ENCODE data around the gene ARFGAP2. TPM values are rescaled to one million over a fixed set of nuclear protein-coding genes. Genes with fewer than 3 reads are reported as not detected.

ARFGAP2 gene
- total RNA-seq, 1 experiment from 2014 or later = 78.0 TPM

DNA sequence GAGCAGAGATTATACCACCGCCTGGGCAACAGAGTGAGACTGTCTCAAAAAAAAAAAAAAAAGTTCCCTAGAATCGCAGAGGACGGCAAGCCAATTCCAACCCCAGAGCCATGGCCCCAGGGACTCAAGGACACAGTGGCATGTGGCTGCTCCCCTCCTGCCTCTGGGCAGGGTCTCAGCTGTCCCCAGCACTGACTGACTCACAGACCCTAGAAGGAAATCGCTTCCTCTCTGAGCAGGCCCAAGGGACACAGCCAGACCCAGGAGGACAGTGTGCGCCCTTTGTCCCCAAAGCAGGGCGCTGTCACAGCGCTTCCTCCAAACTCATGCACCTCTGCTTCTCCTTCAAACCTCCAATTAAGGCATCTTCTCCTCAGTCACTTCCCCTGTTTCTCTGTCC lies 7.3 kb upstream of the ARFGAP2 start:
- peaks cover 21% of the 10 kb centered on the region for H3K36me3 Mint-ChIP-seq (ENCODE audit: insufficient read depth, unreplicated experiment)
- no peak for DNase-seq (ENCODE audit: unreplicated experiment)
- no peaks in the 10 kb centered on the region for H3K9me3 Mint-ChIP-seq (ENCODE audit: unreplicated experiment)
- no peak overlapping the region for H3K4me3 Mint-ChIP-seq (ENCODE audit: unreplicated experiment)
- no peaks in the 10 kb centered on the region for H3K27me3 Mint-ChIP-seq (ENCODE audit: insufficient read depth, unreplicated experiment)
- BruUV-seq (replicated peaks) = TSS peak; percentile 18
- TF ChIP-seq, protein P1, sequence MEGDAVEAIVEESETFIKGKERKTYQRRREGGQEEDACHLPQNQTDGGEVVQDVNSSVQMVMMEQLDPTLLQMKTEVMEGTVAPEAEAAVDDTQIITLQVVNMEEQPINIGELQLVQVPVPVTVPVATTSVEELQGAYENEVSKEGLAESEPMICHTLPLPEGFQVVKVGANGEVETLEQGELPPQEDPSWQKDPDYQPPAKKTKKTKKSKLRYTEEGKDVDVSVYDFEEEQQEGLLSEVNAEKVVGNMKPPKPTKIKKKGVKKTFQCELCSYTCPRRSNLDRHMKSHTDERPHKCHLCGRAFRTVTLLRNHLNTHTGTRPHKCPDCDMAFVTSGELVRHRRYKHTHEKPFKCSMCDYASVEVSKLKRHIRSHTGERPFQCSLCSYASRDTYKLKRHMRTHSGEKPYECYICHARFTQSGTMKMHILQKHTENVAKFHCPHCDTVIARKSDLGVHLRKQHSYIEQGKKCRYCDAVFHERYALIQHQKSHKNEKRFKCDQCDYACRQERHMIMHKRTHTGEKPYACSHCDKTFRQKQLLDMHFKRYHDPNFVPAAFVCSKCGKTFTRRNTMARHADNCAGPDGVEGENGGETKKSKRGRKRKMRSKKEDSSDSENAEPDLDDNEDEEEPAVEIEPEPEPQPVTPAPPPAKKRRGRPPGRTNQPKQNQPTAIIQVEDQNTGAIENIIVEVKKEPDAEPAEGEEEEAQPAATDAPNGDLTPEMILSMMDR (IDR thresholded peaks at IDR 0.05; ENCODE audit: unreplicated experiment) = no peak
- CTCF ChIA-PET = interaction anchor here (0.7 to 2.1 kb wide), 4 partner anchors 27 to 65 kb away, joined by 3 to 11 read pairs (median 6); partner anchors contain the start of genes ACP2 and DDB2
- POLR2A ChIA-PET = interaction anchor here (0.8 to 6.4 kb wide), 6 partner anchors 8 to 34 kb away, joined by 3 to 199 read pairs (median 6); partner anchors contain the start of genes ARFGAP2 and DDB2
- intact Hi-C loops (cut with micrococcal nuclease) = loop anchor here (2.0 kb wide), 1 partner anchor 31 kb away; the partner anchor contains the start of gene DDB2
- H3K27ac Mint-ChIP-seq (ENCODE audit: low read depth, unreplicated experiment) = peak overlapping the region; percentile 51
- H3K4me1 Mint-ChIP-seq (ENCODE audit: insufficient read depth, unreplicated experiment) = peaks cover 6% of the 10 kb centered on the region

DNA sequence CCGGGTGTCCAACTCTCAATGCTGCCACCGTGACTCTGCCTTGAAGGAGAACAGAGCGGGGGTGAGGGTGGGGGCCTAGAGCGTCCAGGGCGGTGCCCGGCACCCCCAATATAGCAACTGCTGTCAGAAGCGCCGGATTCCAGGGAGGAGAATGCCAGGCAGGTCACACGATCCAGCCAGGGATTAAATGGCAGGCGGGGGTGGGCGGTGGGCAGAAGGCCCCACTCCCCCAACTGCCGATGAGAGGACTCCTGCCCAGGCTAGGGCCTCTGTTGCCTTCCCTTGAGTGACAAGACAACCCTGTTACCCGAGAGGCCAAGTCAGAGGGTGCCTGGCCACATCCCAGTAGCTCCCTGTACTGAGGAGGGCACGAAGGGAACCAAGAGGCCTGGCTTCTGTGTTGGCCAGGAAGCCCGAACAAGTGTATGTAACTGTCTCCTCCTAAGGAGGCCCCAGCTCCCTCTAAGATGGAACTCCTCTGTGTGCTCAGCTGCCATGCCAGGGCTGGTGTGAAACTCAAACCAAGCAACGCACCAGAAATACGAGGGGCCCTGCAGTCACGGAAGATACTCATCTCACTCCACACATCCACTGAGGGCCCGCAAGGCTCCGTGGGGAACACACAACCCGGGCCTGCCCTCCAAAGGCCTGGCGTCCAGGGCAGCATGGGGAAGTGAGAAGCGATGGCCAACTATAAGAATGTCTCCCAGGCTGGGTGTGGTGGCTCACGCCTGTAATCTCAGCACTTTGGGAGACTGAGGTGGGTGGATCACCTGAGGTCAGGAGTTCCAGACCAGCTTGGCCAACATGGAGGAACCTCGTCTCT lies 6.6 kb upstream of the ARFGAP2 start:
- CTCF ChIA-PET = interaction anchor here (0.7 to 1.9 kb wide), 4 partner anchors 20 to 65 kb away, joined by 3 to 6 read pairs (median 4); partner anchors contain the start of genes ACP2 and DDB2
- Mint-ChIP-seq H3K4me1 (ENCODE audit: insufficient read depth, unreplicated experiment) (peaks cover 5% of the 10 kb centered on the region), H3K9me3 (ENCODE audit: unreplicated experiment) (no peaks in the 10 kb centered on the region), H3K4me3 (ENCODE audit: unreplicated experiment) (peak overlapping the region; percentile 14), H3K36me3 (ENCODE audit: insufficient read depth, unreplicated experiment) (peaks cover 25% of the 10 kb centered on the region), H3K27ac (ENCODE audit: low read depth, unreplicated experiment) (no peak overlapping the region), H3K27me3 (ENCODE audit: insufficient read depth, unreplicated experiment) (no peaks in the 10 kb centered on the region)
- TF ChIP-seq, protein P1 (IDR thresholded peaks at IDR 0.05; ENCODE audit: unreplicated experiment) = no peak
- DNase-seq (ENCODE audit: unreplicated experiment) = no peak
- intact Hi-C loops (cut with micrococcal nuclease) = no loop called here
- BruUV-seq (replicated peaks) = no TSS peak
- POLR2A ChIA-PET = interaction anchor here (1.0 to 1.1 kb wide), 2 partner anchors 31 to 54 kb away, joined by 3 read pairs; no protein-coding TSS in a partner anchor

DNA sequence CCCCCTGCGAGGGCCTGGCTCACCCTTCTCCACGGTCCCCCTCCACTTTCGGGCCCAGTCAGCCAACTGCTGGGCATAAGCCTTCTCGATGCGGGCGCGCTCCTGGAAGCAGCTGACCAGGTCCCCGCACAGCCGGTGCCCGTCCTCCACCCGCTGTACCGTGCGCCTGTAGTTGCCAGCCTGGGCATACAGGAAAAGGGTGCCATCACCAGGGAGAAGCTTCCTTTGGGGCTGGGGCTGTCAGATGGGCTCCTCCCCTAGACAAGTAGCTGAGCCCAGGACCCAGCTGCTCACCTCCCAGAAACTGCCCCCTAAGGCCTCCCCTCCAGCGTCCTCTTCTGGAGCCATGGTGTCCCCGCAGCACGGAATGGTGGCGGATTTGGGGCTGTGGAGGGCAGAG lies 5.7 kb upstream of the ARFGAP2 start:
- Mint-ChIP-seq H3K27ac (ENCODE audit: low read depth, unreplicated experiment) (no peak overlapping the region), H3K4me1 (ENCODE audit: insufficient read depth, unreplicated experiment) (peaks cover 12% of the 10 kb centered on the region), H3K4me3 (ENCODE audit: unreplicated experiment) (no peak overlapping the region), H3K9me3 (ENCODE audit: unreplicated experiment) (no peaks in the 10 kb centered on the region), H3K36me3 (ENCODE audit: insufficient read depth, unreplicated experiment) (peaks cover 32% of the 10 kb centered on the region), H3K27me3 (ENCODE audit: insufficient read depth, unreplicated experiment) (no peaks in the 10 kb centered on the region)
- TF ChIP-seq, protein P1 (IDR thresholded peaks at IDR 0.05; ENCODE audit: unreplicated experiment) = no peak
- no TSS peak for BruUV-seq (replicated peaks)
- CTCF ChIA-PET = interaction anchor here (1.4 to 1.9 kb wide), 3 partner anchors 19 to 77 kb away, joined by 5 to 7 read pairs (median 6); partner anchors contain the start of gene ACP2
- no peak for DNase-seq (ENCODE audit: unreplicated experiment)
- POLR2A ChIA-PET = interaction anchor here (1.0 to 1.2 kb wide), 2 partner anchors 32 to 55 kb away, joined by 3 to 5 read pairs; no protein-coding TSS in a partner anchor
- intact Hi-C loops (cut with micrococcal nuclease) = no loop called here

GRCh38 chr11:47181271-47181670 lies 4.6 kb upstream of the ARFGAP2 start:
- no TSS peak for BruUV-seq (replicated peaks)
- Mint-ChIP-seq H3K4me3 (ENCODE audit: unreplicated experiment) (no peak overlapping the region), H3K36me3 (ENCODE audit: insufficient read depth, unreplicated experiment) (peaks cover 38% of the 10 kb centered on the region), H3K4me1 (ENCODE audit: insufficient read depth, unreplicated experiment) (peaks cover 16% of the 10 kb centered on the region), H3K27me3 (ENCODE audit: insufficient read depth, unreplicated experiment) (no peaks in the 10 kb centered on the region), H3K27ac (ENCODE audit: low read depth, unreplicated experiment) (no peak overlapping the region), H3K9me3 (ENCODE audit: unreplicated experiment) (no peaks in the 10 kb centered on the region)
- CTCF ChIA-PET = interaction anchor here (0.6 to 5.3 kb wide), 16 partner anchors 8 to 385 kb away, joined by 3 to 55 read pairs (median 4); partner anchors contain the start of genes ACP2 and DDB2
- TF ChIP-seq, protein P1 (IDR thresholded peaks at IDR 0.05; ENCODE audit: unreplicated experiment) = no peak
- POLR2A ChIA-PET = interaction anchor here (0.7 to 1.2 kb wide), 3 partner anchors 8 to 62 kb away, joined by 3 to 5 read pairs (median 4); no protein-coding TSS in a partner anchor
- DNase-seq (ENCODE audit: unreplicated experiment) = no peak
- intact Hi-C loops (cut with micrococcal nuclease) = no loop called here

All from MCF 10A (cell line).